ENCODE measurements around the gene KDM4E.
"Not testable (repeated sequence)": the region's sequence is repeated elsewhere in the genome, so short reads cannot be mapped to it uniquely, and the experiment has no call there.

The KDM4E gene

GRCh38 chr11:95014184-95014821 is 10.8 kb upstream of the KDM4E start:
- Histone ChIP-seq H3K9me3 (no peaks in the 10 kb centered on the region), H3K4me3 (no peak overlapping the region), H3K36me3 (no peaks in the 10 kb centered on the region), H3K9ac (no peak overlapping the region), H3K4me1 (no peaks in the 10 kb centered on the region), H4K20me1 (no peaks in the 10 kb centered on the region), H3K27ac (no peak overlapping the region), H3K27me3 (no peaks in the 10 kb centered on the region), H3K4me2 (no peak overlapping the region)
- TF ChIP-seq Cebpa-rat (IDR thresholded peaks at IDR 0.05) = no peak

- no peak for TF ChIP-seq Cebpa-rat (IDR thresholded peaks at IDR 0.05)
- H3K4me2 ChIP-seq = no peak overlapping the region
- H3K4me3 ChIP-seq = no peak overlapping the region
Measured at GRCh38 chr11:95016139-95016538, 8.9 kb upstream of the KDM4E start.

GRCh38 chr11:95021468-95021867 is 3.6 kb upstream of the KDM4E start:
- H3K9ac ChIP-seq, H3K27ac ChIP-seq, H3K4me3 ChIP-seq, H3K4me2 ChIP-seq, H3K9me3 ChIP-seq, H3K27me3 ChIP-seq, H3K36me3 ChIP-seq, H4K20me1 ChIP-seq, H3K4me1 ChIP-seq: not testable (repeated sequence)

More at GRCh38 chr11:95016139-95016538, 8.9 kb upstream of the KDM4E start:
- Histone ChIP-seq H3K27me3 (no peaks in the 10 kb centered on the region), H3K9me3 (no peaks in the 10 kb centered on the region), H3K27ac (no peak overlapping the region), H3K4me1 (no peaks in the 10 kb centered on the region), H4K20me1 (no peaks in the 10 kb centered on the region), H3K36me3 (no peaks in the 10 kb centered on the region), H3K9ac (no peak overlapping the region)

GRCh38 chr11:95025594-95025993 is 536 bp downstream of the KDM4E start:
- not testable (repeated sequence) for H3K36me3 ChIP-seq, H3K4me2 ChIP-seq, H3K27me3 ChIP-seq, H3K9me3 ChIP-seq, H3K4me1 ChIP-seq, H3K27ac ChIP-seq, H3K9ac ChIP-seq, H3K4me3 ChIP-seq, H4K20me1 ChIP-seq

- Histone ChIP-seq H3K36me3 (no peaks in the 10 kb centered on the region), H3K9ac (no peak overlapping the region), H3K4me2 (no peak overlapping the region), H3K27ac (no peak overlapping the region), H3K4me1 (no peaks in the 10 kb centered on the region), H3K4me3 (no peak overlapping the region), H3K9me3 (no peaks in the 10 kb centered on the region), H4K20me1 (no peaks in the 10 kb centered on the region), H3K27me3 (no peaks in the 10 kb centered on the region)
- no peak for TF ChIP-seq Cebpa-rat (IDR thresholded peaks at IDR 0.05)
Measured at GRCh38 chr11:95028357-95028756, 3.3 kb downstream of the KDM4E start.

GRCh38 chr11:95033051-95033450 is 8.0 kb downstream of the KDM4E start:
- no peak overlapping the region for H3K4me3 ChIP-seq
- TF ChIP-seq Cebpa-rat (IDR thresholded peaks at IDR 0.05) = no peak

GRCh38 chr11:95035316-95035715 is 10.3 kb downstream of the KDM4E start:
- Histone ChIP-seq H3K4me1 (no peaks in the 10 kb centered on the region), H3K27me3 (no peaks in the 10 kb centered on the region), H3K9me3 (peaks cover 10% of the 10 kb centered on the region), H3K9ac (no peak overlapping the region), H3K4me2 (no peak overlapping the region), H3K4me3 (no peak overlapping the region), H4K20me1 (no peaks in the 10 kb centered on the region), H3K27ac (no peak overlapping the region), H3K36me3 (no peaks in the 10 kb centered on the region)
- no peak for TF ChIP-seq Cebpa-rat (IDR thresholded peaks at IDR 0.05)

More at GRCh38 chr11:95033051-95033450, 8.0 kb downstream of the KDM4E start:
- no peak overlapping the region for H3K27ac ChIP-seq
- H3K27me3 ChIP-seq = no peaks in the 10 kb centered on the region
- peaks cover 9% of the 10 kb centered on the region for H3K9me3 ChIP-seq
- no peaks in the 10 kb centered on the region for H4K20me1 ChIP-seq
- H3K9ac ChIP-seq = no peak overlapping the region
- H3K4me2 ChIP-seq = no peak overlapping the region
- no peaks in the 10 kb centered on the region for H3K4me1 ChIP-seq
- no peaks in the 10 kb centered on the region for H3K36me3 ChIP-seq

GRCh38 chr11:95037356-95038035 is 12.4 kb downstream of the KDM4E start:
- not testable (repeated sequence) for H3K4me1 ChIP-seq

GRCh38 chr11:95042239-95042638 is 17.2 kb downstream of the KDM4E start:
- Histone ChIP-seq H3K4me3 (no peak overlapping the region), H4K20me1 (no peaks in the 10 kb centered on the region), H3K27ac (no peak overlapping the region), H3K4me2 (no peak overlapping the region), H3K36me3 (no peaks in the 10 kb centered on the region), H3K9me3 (peaks cover 9% of the 10 kb centered on the region), H3K9ac (no peak overlapping the region), H3K27me3 (no peaks in the 10 kb centered on the region), H3K4me1 (peaks cover 5% of the 10 kb centered on the region; the same call in 1 of the 2 replicates)
- no peak for TF ChIP-seq Cebpa-rat (IDR thresholded peaks at IDR 0.05)

More at GRCh38 chr11:95037356-95038035, 12.4 kb downstream of the KDM4E start:
- H3K4me2 ChIP-seq, H3K27me3 ChIP-seq, H3K27ac ChIP-seq, H3K4me3 ChIP-seq, H3K9ac ChIP-seq, H4K20me1 ChIP-seq, H3K36me3 ChIP-seq, H3K9me3 ChIP-seq: not testable (repeated sequence)

GRCh38 chr11:95042906-95043305 is 17.8 kb downstream of the KDM4E start:
- H3K4me2 ChIP-seq = no peak overlapping the region
- no peaks in the 10 kb centered on the region for H3K27me3 ChIP-seq
- no peak for TF ChIP-seq Cebpa-rat (IDR thresholded peaks at IDR 0.05)
- H3K36me3 ChIP-seq = no peaks in the 10 kb centered on the region
- no peaks in the 10 kb centered on the region for H4K20me1 ChIP-seq
- peaks cover 5% of the 10 kb centered on the region; the same call in 1 of the 2 replicates for H3K4me1 ChIP-seq
- no peak overlapping the region for H3K4me3 ChIP-seq
- H3K9ac ChIP-seq = no peak overlapping the region
- peaks cover 2% of the 10 kb centered on the region for H3K9me3 ChIP-seq
- H3K27ac ChIP-seq = no peak overlapping the region
